IMR-90 (cell line): ENCODE results near the gene TTF1. TPM values are rescaled to one million over a fixed set of nuclear protein-coding genes. Genes with fewer than 3 reads are reported as not detected.

Experiments
- ATAC-seq: fragments of 200-7000 bp; cut with Tn5 transposase; 2 replicates; pipeline ENCODE4 v1.9.1; 2020; ENCODE audit warnings: low read depth, mild to moderate bottlenecking, moderate library complexity
- BruUV-seq: library from RNA; stranded (reverse); fragments of 400-500 nt; replicated peaks from 2 replicates; lab custom pipeline; 2021; lab: Mats Ljungman, UMichigan
- CTCF ChIA-PET: fragments of 300-600 bp; formaldehyde crosslinking; extraction: SDS; loops from one replicate; lab custom pipeline; 2021; ENCODE audit warnings: antibody characterized with exemption; lab: Yijun Ruan, JAX
- POLR2A ChIA-PET: fragments of 300-600 bp; sonication (Branson Sonifier 250); formaldehyde crosslinking; loops from one replicate; lab custom pipeline; 2022; ENCODE audit warnings: antibody characterized with exemption; ENCODE audit not compliant: unreplicated experiment; lab: Charles Lee
- DNase-seq: peaks from one replicate; pipeline ENCODE4 v3.0.0; 2013
- H2AFZ ChIP-seq: replicated peaks from 2 replicates; pipeline ENCODE3; 2013; ENCODE audit warnings: low read length, mild to moderate bottlenecking; ENCODE audit not compliant: poor library complexity
- H2AK5ac ChIP-seq: 2 replicates; pipeline ENCODE4 v1.6.1; 2013; ENCODE audit warnings: low read depth, low read length, inconsistent platforms
- H2AK9ac ChIP-seq: replicated peaks from 2 replicates; pipeline ENCODE3; 2013; ENCODE audit warnings: mild to moderate bottlenecking, low read depth, low read length, moderate library complexity; ENCODE audit not compliant: poor library complexity
- H2BK120ac ChIP-seq: 2 replicates; pipeline ENCODE4 v1.6.1; 2013; ENCODE audit warnings: low read depth, low read length, inconsistent platforms
- H2BK15ac ChIP-seq: 3 replicates; pipeline ENCODE4 v1.6.1; 2013; ENCODE audit warnings: low read depth, low read length, inconsistent platforms
- H2BK20ac ChIP-seq: 2 replicates; pipeline ENCODE4 v1.6.1; 2013; ENCODE audit warnings: low read depth, mild to moderate bottlenecking, inconsistent platforms, low read length, moderate library complexity
- H2BK5ac ChIP-seq: 2 replicates; pipeline ENCODE4 v1.6.1; 2013; ENCODE audit warnings: mild to moderate bottlenecking, low read depth, low read length, inconsistent platforms; ENCODE audit not compliant: poor library complexity, severe bottlenecking
- H3K14ac ChIP-seq: replicated peaks from 2 replicates; pipeline ENCODE4 v1.6.1; 2013; ENCODE audit warnings: low read depth, low read length, inconsistent platforms
- H3K18ac ChIP-seq: 2 replicates; pipeline ENCODE4 v1.6.1; 2013; ENCODE audit warnings: low read depth, low read length, control low read depth
- H3K23ac ChIP-seq: 2 replicates; pipeline ENCODE4 v1.6.1; 2013; ENCODE audit warnings: low read depth, low read length, inconsistent platforms
- H3K27ac ChIP-seq: 2 replicates; pipeline ENCODE4 v1.5.1; 2013; ENCODE audit warnings: mild to moderate bottlenecking, control low read depth, low read length; ENCODE audit not compliant: insufficient read depth
- H3K27me3 ChIP-seq: 2 replicates; pipeline ENCODE4 v1.6.1; 2013; ENCODE audit warnings: low read length; ENCODE audit not compliant: control insufficient read depth, insufficient read depth
- H3K36me3 ChIP-seq: 2 replicates; pipeline ENCODE4 v1.6.1; 2013; ENCODE audit warnings: low read length, mixed read lengths; ENCODE audit not compliant: control insufficient read depth, insufficient read depth
- H3K4ac ChIP-seq: 2 replicates; pipeline ENCODE4 v1.6.1; 2013; ENCODE audit warnings: low read depth, low read length, inconsistent platforms
- H3K4me1 ChIP-seq: 2 replicates; pipeline ENCODE4 v1.6.1; 2013; ENCODE audit warnings: low read length, mixed read lengths; ENCODE audit not compliant: control insufficient read depth, insufficient read depth
- H3K4me2 ChIP-seq: 2 replicates; pipeline ENCODE4 v1.6.1; 2013; ENCODE audit warnings: low read depth, mild to moderate bottlenecking, control low read depth, low read length, moderate library complexity
- H3K4me3 ChIP-seq: 2 replicates; pipeline ENCODE4 v1.5.1; 2013; ENCODE audit warnings: low read depth, mild to moderate bottlenecking, control low read depth, low read length, moderate library complexity; ENCODE audit not compliant: insufficient read depth
- H3K56ac ChIP-seq: 2 replicates; pipeline ENCODE4 v1.6.1; 2013; ENCODE audit warnings: low read length, inconsistent platforms; ENCODE audit not compliant: insufficient read depth; ENCODE audit errors: extremely low read depth
- H3K79me1 ChIP-seq, 2 experiments: 2 replicates each; pipeline ENCODE4 v1.6.1; 2013; ENCODE audit warnings: low read length in 2 of 2, inconsistent platforms in 1 of 2, low read depth in 1 of 2
- H3K9ac ChIP-seq: 2 replicates; pipeline ENCODE4 v1.6.1; 2013; ENCODE audit warnings: low read depth, low read length, control low read depth
- H3K9me1 ChIP-seq: 2 replicates; pipeline ENCODE4 v1.6.1; 2013; ENCODE audit warnings: low read length, inconsistent platforms; ENCODE audit not compliant: insufficient read depth
- H3K9me3 ChIP-seq: 2 replicates; pipeline ENCODE4 v1.6.1; 2013; ENCODE audit warnings: low read length; ENCODE audit not compliant: control insufficient read depth, insufficient read depth
- H4K20me1 ChIP-seq: 2 replicates; pipeline ENCODE4 v1.6.1; 2013; ENCODE audit warnings: low read length, inconsistent platforms; ENCODE audit not compliant: insufficient read depth
- H4K5ac ChIP-seq: 2 replicates; pipeline ENCODE4 v1.6.1; 2013; ENCODE audit warnings: mild to moderate bottlenecking, low read depth, low read length, control low read depth
- H4K8ac ChIP-seq, 2 experiments: 2 replicates each; pipeline ENCODE4 v1.6.1; 2013; ENCODE audit warnings: low read depth in 2 of 2, low read length in 2 of 2, control low read depth in 1 of 2, inconsistent platforms in 1 of 2
- H4K91ac ChIP-seq: 2 replicates; pipeline ENCODE4 v1.6.1; 2013; ENCODE audit warnings: low read depth, low read length, inconsistent platforms; ENCODE audit not compliant: insufficient read depth
- BHLHE40 ChIP-seq: fragments of 150-350 bp; IDR thresholded peaks from 2 replicates; pipeline ENCODE4 v1.6.1; 2016; ENCODE audit warnings: mild to moderate bottlenecking, low read depth, low read length
- CHD1 ChIP-seq: IDR thresholded peaks from 2 replicates; pipeline ENCODE4 v1.6.1; 2012; ENCODE audit warnings: low read depth, low read length, improper control_type of control experiment
- CTCF ChIP-seq: conservative IDR thresholded peaks from 2 replicates; pipeline ENCODE4 v1.5.1; 2012; ENCODE audit warnings: mild to moderate bottlenecking, low read depth, low read length, improper control_type of control experiment
- FOS ChIP-seq: fragments of 150-350 bp; IDR thresholded peaks from 2 replicates; pipeline ENCODE4 v1.6.1; 2016; ENCODE audit warnings: low read depth, low read length
- MAFK ChIP-seq: IDR thresholded peaks from 2 replicates; pipeline ENCODE4 v1.6.1; 2012; ENCODE audit warnings: low read depth, low read length, improper control_type of control experiment
- MAZ ChIP-seq: IDR thresholded peaks from 2 replicates; pipeline ENCODE4 v1.6.1; 2012; ENCODE audit warnings: low read depth, mild to moderate bottlenecking, low read length, improper control_type of control experiment, moderate library complexity, borderline replicate concordance
- MXI1 ChIP-seq: IDR thresholded peaks from 2 replicates; pipeline ENCODE4 v1.6.1; 2012; ENCODE audit warnings: low read depth, mild to moderate bottlenecking, low read length, moderate library complexity, borderline replicate concordance
- NFE2L2 ChIP-seq: fragments of 150-350 bp; IDR thresholded peaks from 2 replicates; pipeline ENCODE4 v1.6.1; 2016; ENCODE audit warnings: low read depth, mild to moderate bottlenecking, low read length
- RCOR1 ChIP-seq: IDR thresholded peaks from 2 replicates; pipeline ENCODE4 v1.6.1; 2012; ENCODE audit warnings: mild to moderate bottlenecking, low read length, improper control_type of control experiment; ENCODE audit not compliant: insufficient replicate concordance
- RFX5 ChIP-seq: IDR thresholded peaks from 2 replicates; pipeline ENCODE4 v1.8.0; 2012; ENCODE audit warnings: low read depth, mild to moderate bottlenecking, low read length, moderate library complexity
- WGBS, 2 experiments: methylation state at CpG; one replicate each; pipeline versions ENCODE4 v1.1.5 to v1.1.7; 2013; ENCODE audit warnings: missing lambda C conversion rate in 2 of 2; ENCODE audit not compliant: insufficient read length in 1 of 2; ENCODE audit errors: extremely low coverage in 2 of 2; 5-methylcytosine and 5-hydroxymethylcytosine counted together
- dilution Hi-C: fragments of 300-500 bp; cut with HindIII; formaldehyde crosslinking; loops from one replicate; pipeline ENCODE4 v1.14.3; 2018; ENCODE audit warnings: low sequenced_read_pairs; ENCODE audit not compliant: unreplicated experiment
- in situ Hi-C: fragments of 300-500 bp; cut with MboI; formaldehyde crosslinking; loops from 3 replicates; pipeline ENCODE4 v1.14.3; 2019; ENCODE audit warnings: low sequenced_read_pairs, inconsistent platforms, mixed read lengths
- intact Hi-C: fragments of 100-400 bp; cut with micrococcal nuclease; formaldehyde crosslinking; loops from 2 replicates; pipeline ENCODE4 v1.10.0; 2022
- polyA plus RNA-seq, 3 experiments: library from polyadenylated mRNA; depleted of rRNA; stranded (reverse); fragments of >200 nt; gene quantifications; 2 replicates each; pipeline ENCODE4 v1.2.3, GENCODE V29; 2012; ENCODE audit warnings: low replicate concordance in 1 of 3
- total RNA-seq: library from RNA; depleted of rRNA; stranded (reverse); fragments of >200 nt; gene quantifications from 2 replicates; pipeline ENCODE4 v1.2.3, GENCODE V29; 2012

Gene TTF1
- total and polyA plus RNA-seq, 2 of the 4 experiments (the other 2 are of a cell fraction), result 6.5 to 12.0 TPM

- Histone ChIP-seq H3K27ac (no peak overlapping the region), H3K14ac (no peak overlapping the region), H3K4me3 (no peak overlapping the region), H3K56ac (no peak overlapping the region), H3K4me2 (no peak overlapping the region), H2BK15ac (no peak overlapping the region), H2AFZ (no peak overlapping the region), H2AK5ac (no peak overlapping the region), H3K4me1 (no peaks in the 10 kb centered on the region), H4K91ac (no peak overlapping the region), H3K9ac (no peak overlapping the region), H3K79me1 (no peaks in the 10 kb centered on the region), H4K8ac (no peak overlapping the region), H3K9me3 (0 out of 2 replicates have a peak, but pooled peaks cover 1% of the 10 kb centered on the region), H3K27me3 (peaks cover 58% of the 10 kb centered on the region), H3K23ac (no peak overlapping the region), H2BK120ac (no peak overlapping the region), H3K36me3 (no peaks in the 10 kb centered on the region), H2BK20ac (no peak overlapping the region), H3K18ac (no peak overlapping the region), H4K5ac (no peak overlapping the region), H2AK9ac (no peak overlapping the region), H2BK5ac (no peak overlapping the region), H3K4ac (no peak overlapping the region), H3K9me1 (no peaks in the 10 kb centered on the region), H4K20me1 (no peaks in the 10 kb centered on the region)
- ATAC-seq, result no peak
- DNase-seq, result no peak
- intact Hi-C loops, result no loop called here
- in situ Hi-C loops, result loop anchor here (5.0 kb wide), 1 partner anchor 145 kb away; no protein-coding TSS in a partner anchor
- ChIA-PET CTCF (no interaction called here), POLR2A (no interaction called here)
- dilution Hi-C loops, result no loop called here
- WGBS, 2 experiments, result 0% methylated on average over 2 of the region's 5 CpGs; no CpG with 5 or more reads in 1 of the 2 experiments
- TF ChIP-seq MAFK, result no peak
- no peak for TF ChIP-seq CTCF
- no peak for TF ChIP-seq FOS
- TF ChIP-seq MXI1, result no peak
- no peak for TF ChIP-seq MAZ
- TF ChIP-seq CHD1, result no peak
- TF ChIP-seq BHLHE40, result no peak
- TF ChIP-seq RCOR1, result no peak
- TF ChIP-seq RFX5, result no peak
- TF ChIP-seq NFE2L2, result no peak
- BruUV-seq, result no TSS peak
Measured at GRCh38 chr9:132422574-132422973, 15.9 kb upstream of the TTF1 start.
